Measurements from ENCODE around the gene GSTT4.
"Not testable (repeated sequence)": the region's sequence is repeated elsewhere in the genome, so short reads cannot be mapped to it uniquely, and the experiment has no call there.

GRCh38 chr22:24043465-24043864 is 38.2 kb upstream of the GSTT4 start:
- not testable (repeated sequence) for TF ChIP-seq FOXM1 (IDR thresholded peaks at IDR 0.05; ENCODE audit: borderline replicate concordance); PKNOX1 (IDR thresholded peaks at IDR 0.05); BHLHE40 (IDR thresholded peaks at IDR 0.05; ENCODE audit: borderline replicate concordance); FOXA1 (IDR thresholded peaks at IDR 0.05)
